GM12878 (cell line): Measurements from ENCODE around the gene WDFY3.

Source experiments
- CHD2 ChIP-seq: IDR thresholded peaks from 2 replicates; pipeline ENCODE4 v1.6.1; 2011; ENCODE audit warnings: low read depth, low read length, improper control_type of control experiment, borderline replicate concordance
- CTCF ChIP-seq, 3 experiments: IDR thresholded peaks in 2 of 3; conservative IDR thresholded peaks in 1 of 3; 2 replicates each; pipeline ENCODE4 v1.5.1; 2011; ENCODE audit warnings: low read depth in 3 of 3, low read length in 3 of 3, mild to moderate bottlenecking in 3 of 3, control low read depth in 2 of 3, moderate library complexity in 2 of 3, inconsistent platforms in 1 of 3, mixed read lengths in 1 of 3; ENCODE audit not compliant: control insufficient read depth in 2 of 3, insufficient read depth in 1 of 3; ENCODE audit errors: extremely low read depth in 1 of 3
- EP300 ChIP-seq, 2 experiments: fragments of 150-350 bp in 1 of 2; IDR thresholded peaks; 2 replicates each; pipeline ENCODE4 v1.6.1; 2011 to 2012; ENCODE audit warnings: low read depth in 2 of 2, low read length in 2 of 2, borderline replicate concordance in 1 of 2, improper control_type of control experiment in 1 of 2, inconsistent platforms in 1 of 2; ENCODE audit not compliant: control insufficient read depth in 1 of 2
- FOS ChIP-seq: IDR thresholded peaks from 3 replicates; pipeline ENCODE4 v1.6.1; 2011; ENCODE audit warnings: borderline replicate concordance; ENCODE audit not compliant: insufficient read length; ENCODE audit errors: extremely low read depth
- RCOR1 ChIP-seq: conservative IDR thresholded peaks from 2 replicates; pipeline ENCODE4 v1.6.1; 2012; ENCODE audit warnings: low read depth, low read length, improper control_type of control experiment
- RFX5 ChIP-seq: IDR thresholded peaks from 2 replicates; pipeline ENCODE4 v1.6.1; 2011; ENCODE audit warnings: low read depth, low read length, improper control_type of control experiment
- ZNF24 ChIP-seq: fragments of 450-650 bp; IDR thresholded peaks from 2 replicates; pipeline ENCODE4 v1.6.1; 2017; ENCODE audit warnings: antibody characterized with exemption, mild to moderate bottlenecking
- ZNF622 ChIP-seq: fragments of 450-650 bp; IDR thresholded peaks from 2 replicates; pipeline ENCODE4 v1.6.1; 2017; ENCODE audit warnings: mild to moderate bottlenecking, inconsistent platforms
- TF ChIP-seq, protein P1 (sequence below): fragments of 450-650 bp; IDR thresholded peaks from 2 replicates; pipeline ENCODE4 v1.6.1; 2016; ENCODE audit warnings: mild to moderate bottlenecking
- TF ChIP-seq, protein P2 (sequence below): fragments of 450-650 bp; IDR thresholded peaks from 2 replicates; pipeline ENCODE4 v1.6.1; 2017; ENCODE audit warnings: antibody characterized with exemption, mild to moderate bottlenecking, moderate library complexity

GRCh38 chr4:84857296-84857695 is 109.2 kb downstream of the WDFY3 start:
- TF ChIP-seq FOS = no peak
- TF ChIP-seq, protein P1, sequence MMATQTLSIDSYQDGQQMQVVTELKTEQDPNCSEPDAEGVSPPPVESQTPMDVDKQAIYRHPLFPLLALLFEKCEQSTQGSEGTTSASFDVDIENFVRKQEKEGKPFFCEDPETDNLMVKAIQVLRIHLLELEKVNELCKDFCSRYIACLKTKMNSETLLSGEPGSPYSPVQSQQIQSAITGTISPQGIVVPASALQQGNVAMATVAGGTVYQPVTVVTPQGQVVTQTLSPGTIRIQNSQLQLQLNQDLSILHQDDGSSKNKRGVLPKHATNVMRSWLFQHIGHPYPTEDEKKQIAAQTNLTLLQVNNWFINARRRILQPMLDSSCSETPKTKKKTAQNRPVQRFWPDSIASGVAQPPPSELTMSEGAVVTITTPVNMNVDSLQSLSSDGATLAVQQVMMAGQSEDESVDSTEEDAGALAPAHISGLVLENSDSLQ = no peak
- TF ChIP-seq CHD2 = no peak
- TF ChIP-seq ZNF24 = no peak
- no peak for TF ChIP-seq ZNF622
- TF ChIP-seq, protein P2, sequence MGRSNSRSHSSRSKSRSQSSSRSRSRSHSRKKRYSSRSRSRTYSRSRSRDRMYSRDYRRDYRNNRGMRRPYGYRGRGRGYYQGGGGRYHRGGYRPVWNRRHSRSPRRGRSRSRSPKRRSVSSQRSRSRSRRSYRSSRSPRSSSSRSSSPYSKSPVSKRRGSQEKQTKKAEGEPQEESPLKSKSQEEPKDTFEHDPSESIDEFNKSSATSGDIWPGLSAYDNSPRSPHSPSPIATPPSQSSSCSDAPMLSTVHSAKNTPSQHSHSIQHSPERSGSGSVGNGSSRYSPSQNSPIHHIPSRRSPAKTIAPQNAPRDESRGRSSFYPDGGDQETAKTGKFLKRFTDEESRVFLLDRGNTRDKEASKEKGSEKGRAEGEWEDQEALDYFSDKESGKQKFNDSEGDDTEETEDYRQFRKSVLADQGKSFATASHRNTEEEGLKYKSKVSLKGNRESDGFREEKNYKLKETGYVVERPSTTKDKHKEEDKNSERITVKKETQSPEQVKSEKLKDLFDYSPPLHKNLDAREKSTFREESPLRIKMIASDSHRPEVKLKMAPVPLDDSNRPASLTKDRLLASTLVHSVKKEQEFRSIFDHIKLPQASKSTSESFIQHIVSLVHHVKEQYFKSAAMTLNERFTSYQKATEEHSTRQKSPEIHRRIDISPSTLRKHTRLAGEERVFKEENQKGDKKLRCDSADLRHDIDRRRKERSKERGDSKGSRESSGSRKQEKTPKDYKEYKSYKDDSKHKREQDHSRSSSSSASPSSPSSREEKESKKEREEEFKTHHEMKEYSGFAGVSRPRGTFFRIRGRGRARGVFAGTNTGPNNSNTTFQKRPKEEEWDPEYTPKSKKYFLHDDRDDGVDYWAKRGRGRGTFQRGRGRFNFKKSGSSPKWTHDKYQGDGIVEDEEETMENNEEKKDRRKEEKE = no peak
- TF ChIP-seq CTCF (IDR thresholded peaks at IDR 0.05 in 2 of 3, conservative IDR thresholded peaks at IDR 0.05 in 1 of 3; ENCODE audit: control insufficient read depth in 2 of 3, extremely low read depth in 1 of 3, insufficient read depth in 1 of 3, low read depth in 3 of 3, low read length in 3 of 3) = no peak
- TF ChIP-seq RFX5 = no peak
- TF ChIP-seq EP300 (IDR thresholded peaks at IDR 0.05; ENCODE audit: borderline replicate concordance in 1 of 2, control insufficient read depth in 1 of 2, low read depth in 2 of 2, low read length in 2 of 2) = no peak
- no peak for TF ChIP-seq RCOR1
